ENCODE data around the gene MGAT1.

- TF ChIP-seq, protein P1, sequence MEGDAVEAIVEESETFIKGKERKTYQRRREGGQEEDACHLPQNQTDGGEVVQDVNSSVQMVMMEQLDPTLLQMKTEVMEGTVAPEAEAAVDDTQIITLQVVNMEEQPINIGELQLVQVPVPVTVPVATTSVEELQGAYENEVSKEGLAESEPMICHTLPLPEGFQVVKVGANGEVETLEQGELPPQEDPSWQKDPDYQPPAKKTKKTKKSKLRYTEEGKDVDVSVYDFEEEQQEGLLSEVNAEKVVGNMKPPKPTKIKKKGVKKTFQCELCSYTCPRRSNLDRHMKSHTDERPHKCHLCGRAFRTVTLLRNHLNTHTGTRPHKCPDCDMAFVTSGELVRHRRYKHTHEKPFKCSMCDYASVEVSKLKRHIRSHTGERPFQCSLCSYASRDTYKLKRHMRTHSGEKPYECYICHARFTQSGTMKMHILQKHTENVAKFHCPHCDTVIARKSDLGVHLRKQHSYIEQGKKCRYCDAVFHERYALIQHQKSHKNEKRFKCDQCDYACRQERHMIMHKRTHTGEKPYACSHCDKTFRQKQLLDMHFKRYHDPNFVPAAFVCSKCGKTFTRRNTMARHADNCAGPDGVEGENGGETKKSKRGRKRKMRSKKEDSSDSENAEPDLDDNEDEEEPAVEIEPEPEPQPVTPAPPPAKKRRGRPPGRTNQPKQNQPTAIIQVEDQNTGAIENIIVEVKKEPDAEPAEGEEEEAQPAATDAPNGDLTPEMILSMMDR (IDR thresholded peaks at IDR 0.05), result no peak
- TF ChIP-seq POLR2A (IDR thresholded peaks at IDR 0.05), result no peak
Observed at GRCh38 chr5:180808461-180809000, 5.9 kb upstream of the MGAT1 start.
